ENCODE results near the gene SLC39A13.
A peak's percentile ranks its signal among the peaks of the same experiment; 100 is the strongest.
"Not testable (repeated sequence)": the region's sequence is repeated elsewhere in the genome, so short reads cannot be mapped to it uniquely, and the experiment has no call there.

SLC39A13 gene

DNA sequence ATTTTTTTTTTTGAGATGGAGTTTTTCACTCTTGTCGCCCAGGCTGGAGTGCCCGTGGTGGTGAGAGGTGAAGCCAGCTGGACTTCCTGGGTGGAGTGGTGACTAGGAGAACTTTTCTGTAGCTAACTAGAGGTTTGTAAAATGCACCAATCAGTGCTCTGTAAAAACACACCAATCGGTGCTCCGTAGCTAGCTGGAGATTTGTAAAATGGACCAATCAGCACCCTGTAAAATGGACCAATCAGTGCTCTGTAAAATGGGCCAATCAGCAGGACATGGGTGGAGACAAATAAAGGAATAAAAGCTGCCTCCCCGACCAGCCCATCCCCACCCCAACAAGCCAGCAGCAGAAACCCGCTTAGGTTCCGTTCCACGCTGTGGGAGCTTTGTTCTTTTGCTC is 45.0 kb downstream of the SLC39A13 start:
- H3K36me3 ChIP-seq: no peaks in the 10 kb centered on the region
- DNase-seq: no peak
- TF ChIP-seq, protein P1, sequence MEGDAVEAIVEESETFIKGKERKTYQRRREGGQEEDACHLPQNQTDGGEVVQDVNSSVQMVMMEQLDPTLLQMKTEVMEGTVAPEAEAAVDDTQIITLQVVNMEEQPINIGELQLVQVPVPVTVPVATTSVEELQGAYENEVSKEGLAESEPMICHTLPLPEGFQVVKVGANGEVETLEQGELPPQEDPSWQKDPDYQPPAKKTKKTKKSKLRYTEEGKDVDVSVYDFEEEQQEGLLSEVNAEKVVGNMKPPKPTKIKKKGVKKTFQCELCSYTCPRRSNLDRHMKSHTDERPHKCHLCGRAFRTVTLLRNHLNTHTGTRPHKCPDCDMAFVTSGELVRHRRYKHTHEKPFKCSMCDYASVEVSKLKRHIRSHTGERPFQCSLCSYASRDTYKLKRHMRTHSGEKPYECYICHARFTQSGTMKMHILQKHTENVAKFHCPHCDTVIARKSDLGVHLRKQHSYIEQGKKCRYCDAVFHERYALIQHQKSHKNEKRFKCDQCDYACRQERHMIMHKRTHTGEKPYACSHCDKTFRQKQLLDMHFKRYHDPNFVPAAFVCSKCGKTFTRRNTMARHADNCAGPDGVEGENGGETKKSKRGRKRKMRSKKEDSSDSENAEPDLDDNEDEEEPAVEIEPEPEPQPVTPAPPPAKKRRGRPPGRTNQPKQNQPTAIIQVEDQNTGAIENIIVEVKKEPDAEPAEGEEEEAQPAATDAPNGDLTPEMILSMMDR (IDR thresholded peaks at IDR 0.05; ENCODE audit: low read depth, low read length): no peak
- no peak overlapping the region for H3K27ac ChIP-seq
- no peak overlapping the region for H3K4me3 ChIP-seq (ENCODE audit: low read depth, low read length)
- no peaks in the 10 kb centered on the region for H3K27me3 ChIP-seq (ENCODE audit: insufficient read depth, low read depth, severe bottlenecking)
- no peaks in the 10 kb centered on the region for H3K9me3 ChIP-seq (ENCODE audit: severe bottlenecking)

DNA sequence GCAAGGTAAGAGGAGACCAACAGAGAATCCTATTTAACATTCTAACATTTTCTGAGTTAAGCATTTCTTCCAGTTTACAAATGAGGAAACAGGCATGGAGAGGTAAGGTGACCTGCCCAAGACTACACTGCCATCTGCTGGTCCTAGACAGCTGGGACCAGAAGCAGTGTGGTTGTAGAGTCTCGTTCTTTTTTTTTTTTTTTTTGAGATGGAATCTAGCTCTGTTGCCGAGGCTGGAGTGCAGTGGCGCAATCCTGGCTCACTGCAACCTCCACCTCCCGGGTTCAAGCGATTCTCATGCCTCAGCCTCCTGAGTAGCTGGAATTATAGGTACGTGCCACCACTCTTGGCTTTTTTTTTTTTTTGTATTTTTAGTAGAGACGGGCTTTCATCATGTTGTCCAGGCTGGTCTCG is 45.9 kb downstream of the SLC39A13 start:
- not testable (repeated sequence) for H3K36me3 ChIP-seq; H3K4me3 ChIP-seq (ENCODE audit: low read depth, low read length); H3K27me3 ChIP-seq (ENCODE audit: insufficient read depth, low read depth, severe bottlenecking); H3K9me3 ChIP-seq (ENCODE audit: severe bottlenecking); H3K27ac ChIP-seq
- TF ChIP-seq, protein P1 (IDR thresholded peaks at IDR 0.05; ENCODE audit: low read depth, low read length): peak; percentile 89
- DNase-seq: peak; percentile 82

DNA sequence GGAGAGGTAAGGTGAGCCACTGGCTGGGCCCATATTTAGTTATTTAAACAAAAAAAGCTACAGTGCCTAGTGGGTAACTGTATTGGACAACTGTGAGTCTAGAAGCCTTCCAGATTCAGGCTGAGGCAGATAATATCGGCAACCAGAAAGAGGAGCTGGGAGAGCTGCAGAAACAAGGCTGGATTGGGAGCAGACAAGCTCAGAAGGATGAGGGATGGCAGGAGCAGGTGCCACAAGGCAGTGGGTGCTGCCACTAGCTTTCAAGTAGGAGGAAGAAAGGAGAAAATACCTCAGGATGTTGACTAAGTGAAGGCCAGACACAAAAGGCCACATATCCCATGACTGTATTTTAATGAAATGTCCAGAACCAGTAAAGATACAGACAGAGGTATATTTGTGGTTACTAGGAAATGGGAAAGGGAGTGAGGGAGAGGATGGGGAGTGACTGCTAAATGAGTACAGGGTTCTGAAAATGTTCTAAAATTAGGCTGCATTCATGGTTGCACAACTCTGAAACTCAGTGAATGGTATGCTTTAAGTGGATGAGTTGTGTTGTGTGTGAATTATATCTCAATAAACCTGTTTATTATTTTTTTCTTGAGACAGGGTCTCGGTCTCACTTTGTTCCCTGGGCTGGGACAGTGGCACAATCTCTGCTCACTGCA is 52.3 kb downstream of the SLC39A13 start:
- H3K27me3 ChIP-seq (ENCODE audit: insufficient read depth, low read depth, severe bottlenecking): no peaks in the 10 kb centered on the region
- DNase-seq: no peak
- no peaks in the 10 kb centered on the region for H3K9me3 ChIP-seq (ENCODE audit: severe bottlenecking)
- no peak overlapping the region for H3K27ac ChIP-seq
- TF ChIP-seq, protein P1 (IDR thresholded peaks at IDR 0.05; ENCODE audit: low read depth, low read length): no peak
- peaks cover 12% of the 10 kb centered on the region for H3K36me3 ChIP-seq
- no peak overlapping the region for H3K4me3 ChIP-seq (ENCODE audit: low read depth, low read length)

GRCh38 chr11:47461876-47462275 is 53.5 kb downstream of the SLC39A13 start:
- no peak for DNase-seq
- TF ChIP-seq, protein P1 (IDR thresholded peaks at IDR 0.05; ENCODE audit: low read depth, low read length): no peak
- H3K36me3 ChIP-seq: peaks cover 14% of the 10 kb centered on the region
- no peaks in the 10 kb centered on the region for H3K27me3 ChIP-seq (ENCODE audit: insufficient read depth, low read depth, severe bottlenecking)
- no peak overlapping the region for H3K4me3 ChIP-seq (ENCODE audit: low read depth, low read length)
- H3K27ac ChIP-seq: no peak overlapping the region
- no peaks in the 10 kb centered on the region for H3K9me3 ChIP-seq (ENCODE audit: severe bottlenecking)

DNA sequence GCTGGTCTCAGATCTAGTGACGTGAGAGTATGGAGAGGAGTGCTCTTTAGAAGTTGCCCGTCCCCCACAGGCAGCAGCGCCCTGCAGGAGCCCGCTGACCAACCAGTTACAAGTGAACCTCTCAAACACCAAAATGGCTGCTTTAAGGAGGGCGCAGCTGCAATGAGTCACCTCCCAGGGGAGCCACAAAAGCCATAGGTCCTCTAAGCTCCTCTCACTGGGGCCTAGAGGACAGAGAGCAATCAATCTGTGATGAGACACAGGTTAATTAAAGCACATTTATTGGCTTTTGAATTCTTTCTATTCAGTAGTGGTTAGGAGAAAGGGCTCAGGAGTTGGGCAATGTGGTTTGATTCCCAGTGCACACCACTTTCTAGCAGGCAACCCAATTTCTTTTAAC is 56.1 kb downstream of the SLC39A13 start:
- Histone ChIP-seq H3K9me3 (ENCODE audit: severe bottlenecking) (no peaks in the 10 kb centered on the region), H3K27ac (no peak overlapping the region), H3K36me3 (peaks cover 32% of the 10 kb centered on the region), H3K4me3 (ENCODE audit: low read depth, low read length) (no peak overlapping the region), H3K27me3 (ENCODE audit: insufficient read depth, low read depth, severe bottlenecking) (no peaks in the 10 kb centered on the region)
- DNase-seq: no peak
- TF ChIP-seq, protein P1 (IDR thresholded peaks at IDR 0.05; ENCODE audit: low read depth, low read length): no peak
